Endometrial microvascular endothelial cells (primary cell): Measurements from ENCODE around the gene PRDX2. TPM values are rescaled to one million over a fixed set of nuclear protein-coding genes. Genes with fewer than 3 reads are reported as not detected.
"Not testable (repeated sequence)": the region's sequence is repeated elsewhere in the genome, so short reads cannot be mapped to it uniquely, and the experiment has no call there.

Experiments
- in situ Hi-C: cut with HindIII; loops from 2 replicates; pipeline ENCODE4 v1.10.0; 2017; ENCODE audit warnings: low sequenced_read_pairs, low pct_unique_long_range_greater_than_20kb; ENCODE audit errors: inconsistent ontology term
- total RNA-seq: library from RNA; depleted of rRNA; stranded (reverse); fragments of >200 nt; gene quantifications from one replicate; pipeline ENCODE4 v1.2.3, GENCODE V29; 2015; ENCODE audit errors: inconsistent ontology term

Gene PRDX2
- total RNA-seq, 1 donor from 2014 or later, result 259 TPM

DNA sequence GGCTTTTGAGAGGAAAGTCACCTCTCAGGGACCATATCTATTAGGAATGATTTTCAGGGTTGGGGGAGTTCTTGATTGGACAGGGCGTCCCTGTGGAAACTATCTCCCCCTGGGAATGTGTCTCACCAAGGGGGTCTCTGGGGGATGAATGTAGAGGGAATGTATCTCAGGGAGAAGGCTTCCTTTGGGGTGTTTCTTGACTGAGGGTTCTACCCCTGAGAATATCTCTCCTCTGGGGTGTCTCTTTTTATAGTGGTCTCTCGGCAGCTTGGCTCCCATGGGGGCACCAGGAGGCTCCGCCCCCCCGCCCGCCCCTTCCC lies 31.8 kb upstream of the PRDX2 start:
- in situ Hi-C loops, result no loop called here

GRCh38 chr19:12828494-12828893 lies 26.9 kb upstream of the PRDX2 start:
- in situ Hi-C loops, result no loop called here

DNA sequence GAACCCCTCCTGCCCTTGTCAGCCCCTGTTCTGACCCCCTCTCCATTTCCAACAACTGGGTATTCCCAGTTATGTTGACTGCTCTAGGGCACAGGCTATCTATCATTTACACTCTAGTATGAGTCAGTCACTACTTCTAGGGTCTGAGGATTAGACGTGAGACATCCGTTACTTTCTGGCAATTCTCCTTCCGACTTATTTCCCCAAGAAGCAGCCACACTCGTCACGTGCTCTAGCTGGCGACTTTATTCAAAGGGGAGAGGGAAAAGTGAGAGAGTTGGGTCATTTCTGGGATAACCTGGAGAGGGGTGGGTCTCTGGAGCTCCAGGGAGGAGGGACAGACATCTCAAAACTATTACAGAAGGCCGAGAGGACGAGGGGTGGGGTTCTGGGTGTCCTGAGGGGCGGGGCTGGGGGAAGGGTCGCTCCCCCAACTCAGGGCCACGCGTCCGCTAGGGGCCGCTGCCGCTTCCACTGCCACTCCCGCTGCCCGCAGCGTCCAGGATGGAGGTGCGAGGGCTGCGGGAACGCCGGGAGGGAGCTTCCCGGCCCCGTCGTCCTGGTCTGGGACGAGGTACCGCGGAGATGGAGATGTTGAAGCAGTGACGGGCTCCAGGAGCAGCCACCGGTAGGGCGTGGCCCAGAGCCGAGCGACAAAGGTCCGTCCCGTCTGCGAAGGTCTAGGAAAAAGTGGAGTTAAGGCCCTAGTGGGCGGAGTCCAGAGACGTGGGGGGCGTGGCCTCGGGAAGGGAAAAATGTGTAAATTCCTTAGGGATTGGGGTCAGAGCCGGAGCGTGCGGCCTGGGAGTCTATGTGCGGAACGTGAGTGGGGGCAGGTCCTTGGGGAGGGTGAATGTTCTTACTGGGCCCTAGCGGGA lies 23.9 kb upstream of the PRDX2 start:
- in situ Hi-C loops, result no loop called here

- in situ Hi-C loops, result no loop called here
These were observed 20.2 kb upstream of the PRDX2 start for GRCh38 chr19:12821761-12822160.

DNA sequence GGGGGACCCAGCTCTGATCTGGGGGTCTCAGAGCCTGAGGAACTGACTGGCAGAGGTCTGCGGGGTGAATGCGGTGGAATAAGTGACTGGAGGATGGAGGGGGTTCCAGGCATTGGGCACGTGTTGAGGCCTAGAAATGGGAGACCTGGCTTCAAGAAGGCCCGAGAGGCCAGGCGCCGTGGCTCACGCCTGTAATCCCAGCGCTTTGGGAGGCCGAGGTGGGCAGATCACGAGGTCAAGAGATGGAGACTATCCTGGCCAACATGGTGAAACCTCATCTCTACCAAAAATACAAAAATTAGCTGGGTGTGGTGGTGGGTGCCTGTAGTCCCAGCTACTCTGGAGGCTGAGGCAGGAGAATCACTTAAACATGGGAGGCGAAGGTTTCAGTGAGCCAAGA lies 16.2 kb upstream of the PRDX2 start:
- in situ Hi-C loops, result not testable (repeated sequence)

GRCh38 chr19:12817188-12817587 lies 15.6 kb upstream of the PRDX2 start:
- in situ Hi-C loops, result not testable (repeated sequence)

GRCh38 chr19:12815088-12815487 lies 13.5 kb upstream of the PRDX2 start:
- in situ Hi-C loops, result no loop called here

- in situ Hi-C loops, result no loop called here
These were observed 4.9 kb upstream of the PRDX2 start, which contains the start of gene RNASEH2A for GRCh38 chr19:12806242-12807081. TSS of gene RNASEH2A (plus strand) at chr19:12806584. CDS start at chr19:12806674, 90 bp downstream.

DNA sequence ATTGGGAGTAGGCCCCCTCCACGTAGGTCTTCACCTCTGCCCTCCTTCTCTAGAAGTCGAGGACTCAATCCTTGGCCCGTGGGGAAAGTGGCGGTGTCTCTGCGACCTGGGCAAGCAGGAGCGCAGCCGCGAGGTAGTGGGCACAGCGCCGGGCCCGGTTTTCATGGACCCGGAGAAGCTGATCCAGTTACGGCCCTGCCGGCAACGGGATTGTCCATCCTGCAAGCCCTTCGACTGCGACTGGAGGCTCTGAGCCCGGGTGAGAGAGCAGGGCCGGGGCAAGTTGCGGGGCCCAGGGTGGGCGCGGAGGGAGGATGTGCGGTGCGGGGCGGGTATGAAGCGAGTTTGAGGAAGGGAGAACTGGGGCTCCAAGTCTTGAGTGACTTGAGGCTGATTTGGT lies 2.5 kb upstream of the PRDX2 start:
- in situ Hi-C loops, result no loop called here

GRCh38 chr19:12802267-12803106 lies 887 bp upstream of the PRDX2 start:
- in situ Hi-C loops, result no loop called here

- in situ Hi-C loops, result no loop called here
These were observed 606 bp downstream of the PRDX2 start for GRCh38 chr19:12800923-12801465.

DNA sequence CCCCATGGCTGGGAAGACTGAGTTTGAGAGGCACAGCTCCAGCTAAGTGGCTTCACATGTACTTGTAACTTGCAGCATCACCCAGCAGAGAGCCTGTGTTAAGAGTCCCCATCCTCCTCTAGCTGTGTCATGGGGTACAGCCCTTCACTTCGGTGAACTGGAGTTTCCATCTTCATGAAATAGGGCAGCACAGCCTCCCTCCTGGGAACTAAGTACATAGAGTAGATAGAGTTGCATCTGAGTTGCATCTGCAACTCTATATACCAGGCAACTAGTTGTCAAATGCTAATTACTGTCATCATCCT lies 1.2 kb downstream of the PRDX2 start:
- in situ Hi-C loops, result no loop called here

DNA sequence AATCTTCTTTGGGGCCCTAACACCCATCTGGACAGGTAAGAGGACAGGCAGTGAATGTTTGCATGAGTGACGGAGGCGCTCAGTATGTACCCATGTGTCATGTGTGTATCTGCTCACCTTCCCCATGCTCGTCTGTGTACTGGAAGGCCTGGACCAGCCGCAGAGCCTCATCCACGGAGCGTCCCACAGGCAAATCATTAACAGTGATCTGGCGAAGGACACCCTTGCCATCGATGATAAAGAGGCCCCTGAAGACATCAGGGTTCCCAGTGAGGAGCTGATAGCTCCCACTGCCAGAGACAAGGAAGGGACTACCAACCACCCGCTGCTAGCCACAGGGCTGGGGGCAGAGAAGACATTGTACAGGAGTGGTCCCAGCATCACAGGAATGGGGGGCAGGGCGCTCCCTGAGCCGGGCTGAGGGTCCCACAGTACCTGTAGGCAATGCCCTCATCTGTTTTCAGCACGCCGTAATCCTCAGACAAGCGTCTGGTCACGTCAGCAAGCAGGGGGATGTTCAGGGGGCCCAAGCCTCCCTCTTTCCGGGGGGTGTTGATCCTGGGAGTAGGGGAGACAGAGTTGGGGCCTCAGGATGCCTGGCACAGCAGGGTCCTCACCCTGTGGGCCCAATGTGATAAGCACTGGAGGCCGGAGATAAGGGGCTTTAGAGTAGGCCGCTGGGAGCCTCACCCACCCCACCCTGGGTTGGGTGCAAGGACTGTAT lies 1.7 kb downstream of the PRDX2 start:
- in situ Hi-C loops, result no loop called here

DNA sequence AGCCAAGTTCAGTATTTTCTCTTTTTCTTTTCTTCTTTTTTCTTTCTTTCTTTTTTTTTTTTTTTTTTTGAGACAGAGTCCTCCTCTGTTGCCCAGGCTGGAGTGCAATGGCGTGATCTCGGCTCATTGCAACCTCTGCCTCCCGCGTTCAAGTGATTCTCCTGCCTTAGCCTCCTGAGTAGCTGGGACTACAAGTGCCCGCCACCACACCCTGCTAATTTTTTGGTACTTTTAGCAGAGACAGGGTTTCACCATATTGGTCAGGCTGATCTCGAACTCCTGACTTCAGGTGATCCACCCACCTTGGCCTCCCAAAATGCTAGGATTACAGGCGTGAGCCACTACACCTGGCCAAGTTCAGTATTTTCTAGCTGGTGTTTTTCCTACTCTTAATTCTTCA lies 4.0 kb downstream of the PRDX2 start:
- in situ Hi-C loops, result not testable (repeated sequence)

- in situ Hi-C loops, result no loop called here
These were observed 4.4 kb downstream of the PRDX2 start for GRCh38 chr19:12797141-12797587.

GRCh38 chr19:12796146-12797071 lies 5.2 kb downstream of the PRDX2 start:
- in situ Hi-C loops, result no loop called here

DNA sequence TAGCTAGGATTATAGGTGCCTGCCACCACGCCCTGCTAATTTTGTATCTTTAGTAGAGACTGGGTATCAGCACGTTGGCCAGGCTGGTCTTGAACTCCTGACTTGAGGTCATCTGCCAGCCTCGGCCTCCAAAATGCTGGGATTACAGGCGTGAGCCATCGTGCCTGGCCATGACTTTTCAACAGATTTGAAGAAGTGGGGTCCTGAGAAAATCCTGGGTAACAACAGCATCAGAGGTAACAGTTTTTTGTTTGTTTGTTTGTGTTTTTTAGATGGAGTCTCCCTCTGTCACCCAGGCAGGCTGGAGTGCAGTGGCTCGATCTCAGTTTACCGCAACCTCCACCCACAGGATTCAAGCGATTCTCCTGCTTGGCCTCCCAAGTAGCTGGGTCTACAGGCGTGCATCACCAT lies 6.6 kb downstream of the PRDX2 start:
- in situ Hi-C loops, result no loop called here
